CD4-positive, alpha-beta T cell treated with Interleukin-2 at 100 ng/mL for 4 hours (primary cell): ENCODE data around the gene DNAJC15.
"Not testable (repeated sequence)": the region's sequence is repeated elsewhere in the genome, so short reads cannot be mapped to it uniquely, and the experiment has no call there.

Experiments
- DNase-seq: peaks from one replicate; pipeline ENCODE4 v3.0.0-alpha.2; 2020; ENCODE audit warnings: low spot score

Gene DNAJC15

GRCh38 chr13:43045302-43045773 lies 22.0 kb downstream of the DNAJC15 start:
- peak; percentile 27 for DNase-seq

- DNase-seq = no peak
These were observed 22.9 kb downstream of the DNAJC15 start for GRCh38 chr13:43046259-43046658.

DNA sequence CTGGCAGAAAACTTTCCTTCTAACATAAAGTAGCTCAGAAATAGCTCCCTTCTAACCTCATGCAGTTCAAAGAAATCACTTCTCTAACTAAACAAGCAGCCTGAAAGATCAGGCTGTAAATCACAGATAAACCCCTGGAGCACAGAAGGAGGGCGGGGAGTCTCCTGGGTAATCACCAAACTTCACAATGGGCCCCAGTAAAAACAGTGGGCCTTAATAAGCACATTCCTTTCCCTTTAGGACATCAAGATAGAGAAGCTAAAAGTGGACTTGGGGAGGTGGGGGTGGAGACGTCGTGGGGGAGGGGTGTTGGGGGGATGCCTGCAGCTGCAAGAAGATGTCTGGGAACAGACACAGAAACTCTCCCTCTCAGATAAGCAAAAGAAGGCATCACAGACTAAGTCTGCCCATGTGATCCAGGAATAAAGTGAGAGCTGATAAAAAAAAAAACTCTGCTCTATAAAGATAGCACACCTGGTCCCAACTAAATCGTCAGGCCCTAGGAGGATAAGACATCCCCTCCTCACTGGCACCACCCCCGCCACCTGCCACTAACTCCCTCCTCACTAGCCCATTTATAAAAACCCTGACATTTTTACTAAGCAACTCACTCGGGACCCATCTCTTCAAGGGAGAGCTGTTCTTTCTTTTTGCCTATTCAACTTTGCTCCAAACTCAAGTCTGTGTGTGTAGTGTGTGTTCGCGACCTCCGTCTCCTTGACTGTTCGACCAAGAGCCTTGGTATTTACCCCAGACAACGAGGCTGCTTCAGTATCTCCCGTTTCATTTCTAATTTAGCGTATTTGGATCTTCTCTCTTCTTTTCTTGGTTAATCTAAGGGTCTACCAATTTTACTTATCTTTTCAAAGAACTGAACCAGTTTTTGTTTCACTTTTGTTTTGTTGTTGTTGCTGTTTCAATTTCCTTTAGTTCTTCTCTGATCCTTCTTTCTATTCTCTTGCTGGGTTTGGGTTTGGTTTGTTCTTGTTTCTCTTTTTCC lies 31.7 kb downstream of the DNAJC15 start:
- DNase-seq = peak; percentile 28

GRCh38 chr13:43057653-43058317 lies 34.4 kb downstream of the DNAJC15 start:
- peak; percentile 40 for DNase-seq

GRCh38 chr13:43058318-43058674 lies 34.9 kb downstream of the DNAJC15 start:
- no peak for DNase-seq

GRCh38 chr13:43058831-43059230 lies 35.4 kb downstream of the DNAJC15 start:
- DNase-seq = no peak

- DNase-seq = not testable (repeated sequence)
These were observed 36.4 kb downstream of the DNAJC15 start for GRCh38 chr13:43059779-43060178.

DNA sequence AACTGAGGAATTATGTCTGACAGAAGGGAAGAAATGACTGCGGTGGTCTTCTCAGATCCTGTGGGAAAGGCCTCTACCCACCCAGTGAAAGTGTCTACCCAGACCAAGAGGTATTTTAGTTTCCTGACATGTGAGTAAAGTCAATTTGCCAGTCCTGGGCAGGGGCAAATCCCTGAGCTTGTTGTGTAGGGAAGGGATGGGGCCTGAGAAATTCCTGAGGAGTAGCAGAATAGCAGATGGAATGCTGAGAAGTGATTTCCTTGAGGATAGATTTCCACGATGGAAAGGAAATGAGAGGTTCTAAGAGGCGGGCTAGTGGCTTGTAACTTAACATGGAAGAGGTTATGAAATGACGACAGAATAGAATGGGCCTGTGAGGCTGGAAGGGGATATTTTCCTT lies 37.4 kb downstream of the DNAJC15 start:
- DNase-seq = not testable (repeated sequence)

GRCh38 chr13:43061496-43062280 lies 38.3 kb downstream of the DNAJC15 start:
- DNase-seq = no peak

DNA sequence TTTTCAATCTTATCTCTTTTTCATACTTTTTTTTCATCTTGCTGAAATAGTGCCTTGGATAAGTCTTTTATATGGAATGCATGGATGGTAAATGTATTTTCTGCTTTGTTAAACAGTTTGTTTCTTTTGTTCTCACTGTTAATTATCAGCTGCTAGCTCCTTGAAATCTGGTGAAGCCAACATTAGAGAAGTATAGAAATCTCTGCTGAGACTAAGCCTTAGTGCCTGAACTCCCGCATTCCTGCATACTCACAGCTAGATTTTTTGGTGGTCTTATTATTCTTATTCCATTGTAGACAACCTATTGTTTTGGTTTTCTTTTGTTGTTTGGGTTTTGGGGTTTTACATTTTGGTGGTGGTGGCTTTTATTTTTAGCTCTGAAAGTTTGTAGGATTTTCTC lies 48.4 kb downstream of the DNAJC15 start:
- DNase-seq = no peak

- DNase-seq = no peak
These were observed 49.0 kb downstream of the DNAJC15 start for GRCh38 chr13:43072394-43072793.

DNA sequence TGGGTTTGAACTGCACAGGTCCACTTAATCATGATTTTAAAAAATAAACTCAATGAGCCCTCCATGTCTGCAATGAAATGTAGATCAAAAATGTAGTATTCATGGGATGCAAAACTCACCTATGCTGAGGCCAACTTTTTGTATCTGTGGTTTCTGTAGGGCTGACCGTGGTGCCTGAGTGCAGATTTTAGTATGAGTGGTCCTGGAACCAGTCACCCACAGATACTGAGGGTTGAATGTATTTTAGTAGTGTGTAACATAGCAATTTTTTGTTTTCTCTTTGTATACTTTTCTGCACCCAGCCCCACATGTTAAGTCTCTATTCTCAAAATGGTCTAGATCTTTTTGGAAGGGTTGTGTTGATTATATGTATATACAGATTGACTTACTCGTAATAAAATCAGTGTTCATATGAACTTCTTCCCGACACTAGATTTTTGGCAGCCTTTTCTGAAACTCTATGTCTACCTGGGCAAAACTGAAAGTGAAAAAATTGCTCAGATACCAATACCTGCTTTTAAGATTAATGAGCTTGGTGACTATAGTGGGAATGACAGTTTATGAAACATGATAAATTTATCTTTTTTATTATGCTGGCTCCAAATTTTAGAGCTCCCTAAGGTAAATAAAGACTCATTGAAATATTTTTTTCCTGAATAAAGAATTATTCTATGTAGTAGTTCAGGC lies 51.6 kb downstream of the DNAJC15 start:
- no peak for DNase-seq

GRCh38 chr13:43075511-43075902 lies 52.1 kb downstream of the DNAJC15 start:
- DNase-seq = not testable (repeated sequence)

- DNase-seq = no peak
These were observed 53.7 kb downstream of the DNAJC15 start for GRCh38 chr13:43077046-43077445.

DNA sequence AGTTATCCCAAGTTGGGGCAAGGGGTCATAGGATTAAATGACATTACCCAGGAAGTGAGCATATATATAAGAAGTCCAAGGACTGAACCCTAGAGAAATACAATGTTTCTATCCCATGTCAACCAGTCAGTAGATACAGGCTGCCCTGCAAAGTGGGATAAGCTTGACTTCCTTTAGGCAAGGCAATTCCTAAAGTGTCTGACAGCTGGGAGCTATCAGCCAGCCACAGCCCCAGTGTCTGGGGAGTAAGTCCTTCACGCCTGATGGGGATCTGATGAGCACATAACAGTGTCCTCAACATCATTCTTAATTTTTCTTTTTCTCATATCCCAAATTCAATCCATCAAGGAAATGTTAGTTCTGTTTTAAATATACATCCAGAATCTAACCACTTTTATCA lies 54.1 kb downstream of the DNAJC15 start:
- no peak for DNase-seq

GRCh38 chr13:43077906-43078305 lies 54.5 kb downstream of the DNAJC15 start:
- DNase-seq = no peak

DNA sequence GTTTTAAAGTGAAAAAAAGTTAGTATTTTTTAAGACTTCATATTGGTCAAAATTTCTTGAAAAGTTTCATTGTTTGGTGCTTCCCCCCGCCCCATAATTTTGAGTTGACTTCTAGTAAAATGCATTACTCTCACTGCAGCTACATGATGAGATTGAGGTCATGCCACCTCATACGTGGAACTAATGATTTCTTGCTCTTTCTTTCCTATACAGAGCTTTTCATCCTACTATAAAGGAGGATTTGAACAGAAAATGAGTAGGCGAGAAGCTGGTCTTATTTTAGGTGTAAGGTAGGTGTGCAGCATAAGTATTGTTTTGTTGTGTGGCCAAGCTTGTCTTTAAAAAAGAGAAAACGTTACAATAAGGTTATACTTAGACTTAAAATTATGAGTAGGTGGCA lies 55.0 kb downstream of the DNAJC15 start:
- no peak for DNase-seq

DNA sequence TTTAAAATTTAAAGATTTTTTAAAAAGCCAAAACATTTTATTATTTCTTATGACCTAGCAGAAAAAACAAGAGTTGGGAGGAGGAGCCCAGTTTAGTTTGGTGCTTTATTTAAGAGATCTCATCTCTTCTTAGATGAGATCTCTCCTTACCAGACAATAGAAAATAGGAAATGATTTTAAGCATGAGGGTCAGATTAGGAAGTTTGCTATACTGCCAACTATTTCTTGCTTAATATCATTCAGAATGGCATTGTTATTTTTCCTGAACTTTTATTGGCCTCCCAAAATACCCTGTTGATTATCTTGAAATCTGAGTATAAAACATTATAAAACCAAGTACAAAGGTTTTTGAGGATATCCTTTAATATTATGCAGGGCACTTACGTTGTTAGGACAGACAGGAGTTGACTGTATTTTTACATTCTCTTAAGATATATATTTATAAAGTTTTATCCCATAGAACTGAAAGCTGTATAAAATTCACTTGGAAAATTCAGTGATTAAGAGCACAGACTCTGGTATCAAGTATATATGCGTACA lies 56.1 kb downstream of the DNAJC15 start:
- DNase-seq = no peak

GRCh38 chr13:43080199-43080598 lies 56.8 kb downstream of the DNAJC15 start:
- no peak for DNase-seq

DNA sequence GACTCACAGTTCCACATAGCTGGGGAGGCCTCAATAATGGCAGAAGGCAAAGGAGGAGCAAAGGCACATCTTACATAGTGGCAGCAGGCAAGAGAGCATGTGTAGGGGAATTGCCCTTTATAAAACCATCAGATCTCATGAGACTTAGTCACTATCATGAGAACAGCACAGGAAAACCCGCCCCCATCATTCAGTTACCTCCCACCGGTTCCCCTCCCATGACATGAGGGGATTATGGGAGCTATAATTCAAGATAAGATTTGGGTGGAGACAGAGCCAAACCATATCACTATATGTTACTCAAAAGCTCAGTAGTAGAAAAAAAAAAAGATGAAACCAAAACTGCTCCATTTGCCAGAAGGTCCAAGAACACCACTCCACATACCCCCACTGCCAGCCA lies 58.5 kb downstream of the DNAJC15 start:
- DNase-seq = no peak

GRCh38 chr13:43083750-43084149 lies 60.4 kb downstream of the DNAJC15 start:
- DNase-seq = no peak
